ENCODE data around the gene SOHLH2. TPM values are rescaled to one million over a fixed set of nuclear protein-coding genes. Genes with fewer than 3 reads are reported as not detected.

The SOHLH2 gene
- total RNA-seq, 1 donor from 2014 or later: not detected

DNA sequence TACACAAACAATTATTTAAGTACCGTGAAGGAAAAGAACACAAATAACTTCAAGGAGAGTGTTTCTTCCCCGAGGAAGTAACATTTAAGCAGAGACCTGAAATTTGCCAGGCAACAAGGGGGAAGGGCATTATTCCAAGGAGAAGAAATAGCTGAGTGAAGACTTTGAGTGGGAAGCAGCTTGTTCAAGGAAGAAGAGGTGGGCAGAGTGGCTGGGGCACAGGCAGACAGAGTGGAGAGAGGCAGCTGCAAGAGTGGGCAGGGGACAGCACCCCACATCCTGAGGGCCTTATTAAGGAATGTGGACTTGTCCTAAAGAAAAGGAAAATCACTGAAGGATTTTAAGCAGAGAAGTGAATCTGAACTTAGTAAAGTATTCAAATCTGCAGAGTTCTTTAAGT lies 78.5 kb downstream of the SOHLH2 start:
- DNase-seq (ENCODE audit: low spot score): no peak
- peaks cover 4% of the 10 kb centered on the region for H3K4me1 Mint-ChIP-seq (ENCODE audit: unreplicated experiment)
- H3K36me3 Mint-ChIP-seq (ENCODE audit: low read depth, unreplicated experiment): no peaks in the 10 kb centered on the region
- H3K4me3 Mint-ChIP-seq (ENCODE audit: unreplicated experiment): no peak overlapping the region
- H3K9me3 Mint-ChIP-seq (ENCODE audit: unreplicated experiment): no peaks in the 10 kb centered on the region
- no peaks in the 10 kb centered on the region for H3K27me3 Mint-ChIP-seq (ENCODE audit: unreplicated experiment)
- TF ChIP-seq, protein P1, sequence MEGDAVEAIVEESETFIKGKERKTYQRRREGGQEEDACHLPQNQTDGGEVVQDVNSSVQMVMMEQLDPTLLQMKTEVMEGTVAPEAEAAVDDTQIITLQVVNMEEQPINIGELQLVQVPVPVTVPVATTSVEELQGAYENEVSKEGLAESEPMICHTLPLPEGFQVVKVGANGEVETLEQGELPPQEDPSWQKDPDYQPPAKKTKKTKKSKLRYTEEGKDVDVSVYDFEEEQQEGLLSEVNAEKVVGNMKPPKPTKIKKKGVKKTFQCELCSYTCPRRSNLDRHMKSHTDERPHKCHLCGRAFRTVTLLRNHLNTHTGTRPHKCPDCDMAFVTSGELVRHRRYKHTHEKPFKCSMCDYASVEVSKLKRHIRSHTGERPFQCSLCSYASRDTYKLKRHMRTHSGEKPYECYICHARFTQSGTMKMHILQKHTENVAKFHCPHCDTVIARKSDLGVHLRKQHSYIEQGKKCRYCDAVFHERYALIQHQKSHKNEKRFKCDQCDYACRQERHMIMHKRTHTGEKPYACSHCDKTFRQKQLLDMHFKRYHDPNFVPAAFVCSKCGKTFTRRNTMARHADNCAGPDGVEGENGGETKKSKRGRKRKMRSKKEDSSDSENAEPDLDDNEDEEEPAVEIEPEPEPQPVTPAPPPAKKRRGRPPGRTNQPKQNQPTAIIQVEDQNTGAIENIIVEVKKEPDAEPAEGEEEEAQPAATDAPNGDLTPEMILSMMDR (IDR thresholded peaks at IDR 0.05; ENCODE audit: unreplicated experiment): no peak
- H3K27ac Mint-ChIP-seq (ENCODE audit: unreplicated experiment): no peak overlapping the region

DNA sequence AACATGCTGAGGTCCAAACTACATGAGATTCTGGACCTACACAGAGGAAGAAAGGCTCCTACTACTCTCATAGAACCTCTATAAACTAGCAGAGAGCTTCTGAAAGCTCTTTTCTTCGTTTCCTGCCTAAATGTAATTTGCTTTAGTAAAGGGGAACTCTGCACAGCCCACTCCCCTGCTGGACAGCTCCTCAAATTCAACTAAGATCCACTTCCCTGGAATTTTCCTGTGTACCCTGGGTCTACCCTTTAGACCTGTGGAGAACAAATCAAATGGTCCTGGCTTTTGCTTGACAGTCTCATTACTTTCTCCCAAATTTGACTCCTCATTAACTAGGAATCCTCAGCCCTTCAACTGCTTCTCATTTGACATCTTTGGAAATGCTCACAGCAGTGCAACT lies 79.7 kb downstream of the SOHLH2 start:
- Mint-ChIP-seq H3K27me3 (ENCODE audit: unreplicated experiment) (peaks cover 5% of the 10 kb centered on the region), H3K4me3 (ENCODE audit: unreplicated experiment) (no peak overlapping the region), H3K27ac (ENCODE audit: unreplicated experiment) (no peak overlapping the region), H3K4me1 (ENCODE audit: unreplicated experiment) (peaks cover 4% of the 10 kb centered on the region), H3K36me3 (ENCODE audit: low read depth, unreplicated experiment) (no peaks in the 10 kb centered on the region), H3K9me3 (ENCODE audit: unreplicated experiment) (no peaks in the 10 kb centered on the region)
- TF ChIP-seq, protein P1 (IDR thresholded peaks at IDR 0.05; ENCODE audit: unreplicated experiment): no peak
- no peak for DNase-seq (ENCODE audit: low spot score)

DNA sequence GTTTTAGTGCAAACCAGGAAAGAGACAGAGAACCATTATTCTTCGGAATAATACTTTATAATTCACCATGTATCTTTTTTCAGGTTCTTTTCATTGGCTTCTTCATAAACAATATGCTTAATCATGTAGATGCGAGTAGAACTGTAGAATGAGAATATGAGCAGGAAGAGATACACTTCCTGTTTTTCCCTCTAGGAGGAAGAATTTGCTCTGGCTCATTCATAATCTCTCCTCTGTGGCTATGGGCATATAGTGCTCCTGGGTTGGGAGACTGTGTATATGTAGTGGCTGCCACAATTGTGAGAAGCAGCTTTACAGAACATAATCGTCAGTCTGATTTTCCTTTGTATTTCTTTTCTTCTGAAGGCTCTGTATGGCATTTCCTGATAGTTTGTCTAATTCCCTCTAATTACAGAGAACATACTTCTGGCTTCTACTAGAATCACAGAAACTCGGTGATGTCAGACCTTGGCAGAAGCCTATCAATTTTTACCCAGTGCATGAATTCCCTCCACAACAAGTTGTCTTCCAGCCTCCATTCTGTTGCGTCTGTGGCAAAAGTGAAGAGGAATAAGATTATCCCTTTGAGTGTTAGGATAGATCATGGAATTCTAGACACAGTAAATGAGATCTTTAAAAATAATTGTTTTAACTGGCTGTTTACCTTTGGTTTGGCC lies 80.3 kb downstream of the SOHLH2 start:
- Mint-ChIP-seq H3K36me3 (ENCODE audit: low read depth, unreplicated experiment) (no peaks in the 10 kb centered on the region), H3K9me3 (ENCODE audit: unreplicated experiment) (no peaks in the 10 kb centered on the region), H3K4me3 (ENCODE audit: unreplicated experiment) (no peak overlapping the region), H3K27ac (ENCODE audit: unreplicated experiment) (no peak overlapping the region), H3K4me1 (ENCODE audit: unreplicated experiment) (peaks cover 4% of the 10 kb centered on the region), H3K27me3 (ENCODE audit: unreplicated experiment) (peaks cover 5% of the 10 kb centered on the region)
- no peak for DNase-seq (ENCODE audit: low spot score)
- TF ChIP-seq, protein P1 (IDR thresholded peaks at IDR 0.05; ENCODE audit: unreplicated experiment): no peak

DNA sequence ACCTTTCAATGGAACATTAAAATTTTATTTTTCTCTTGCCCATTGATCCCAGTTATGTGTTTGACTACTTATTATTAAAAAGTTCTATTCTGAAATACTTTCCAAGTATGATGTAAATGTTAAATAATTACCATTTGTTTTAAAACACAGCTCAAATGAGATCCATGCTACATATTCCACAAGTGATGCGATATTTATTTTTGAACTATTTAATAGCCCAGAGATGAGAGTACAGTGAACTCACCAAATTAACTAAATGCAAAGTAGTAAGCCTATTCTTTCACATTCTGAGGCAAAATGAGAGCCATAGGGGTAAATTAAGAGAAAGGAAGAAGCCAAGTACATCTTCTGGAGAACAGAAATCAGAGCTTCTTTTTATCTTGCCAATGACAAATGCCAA lies 82.0 kb downstream of the SOHLH2 start:
- Mint-ChIP-seq H3K27me3 (ENCODE audit: unreplicated experiment) (peaks cover 5% of the 10 kb centered on the region), H3K4me3 (ENCODE audit: unreplicated experiment) (no peak overlapping the region)

DNA sequence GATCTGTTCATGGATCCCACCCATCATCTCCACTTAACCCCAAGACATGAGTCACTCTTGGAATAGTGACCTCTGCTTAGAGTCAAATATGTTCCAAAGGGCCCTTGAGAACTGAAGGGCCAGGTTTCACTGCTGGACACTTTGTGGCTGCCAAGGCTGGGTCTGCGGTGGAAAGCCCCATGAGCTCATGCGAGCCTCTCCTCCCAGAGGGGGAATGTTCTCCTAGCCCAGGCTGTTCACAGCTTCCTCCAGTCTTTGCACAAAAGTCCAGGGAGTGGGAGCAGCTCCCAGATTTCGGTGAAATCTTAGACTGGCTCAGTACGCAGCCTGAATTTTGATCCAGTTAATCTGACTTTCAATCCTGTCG lies 82.4 kb downstream of the SOHLH2 start:
- TF ChIP-seq, protein P1 (IDR thresholded peaks at IDR 0.05; ENCODE audit: unreplicated experiment): no peak
- H3K9me3 Mint-ChIP-seq (ENCODE audit: unreplicated experiment): no peaks in the 10 kb centered on the region
- no peak overlapping the region for H3K27ac Mint-ChIP-seq (ENCODE audit: unreplicated experiment)
- no peak for DNase-seq (ENCODE audit: low spot score)
- H3K36me3 Mint-ChIP-seq (ENCODE audit: low read depth, unreplicated experiment): no peaks in the 10 kb centered on the region
- peaks cover 4% of the 10 kb centered on the region for H3K4me1 Mint-ChIP-seq (ENCODE audit: unreplicated experiment)
- H3K4me3 Mint-ChIP-seq (ENCODE audit: unreplicated experiment): no peak overlapping the region
- peaks cover 5% of the 10 kb centered on the region for H3K27me3 Mint-ChIP-seq (ENCODE audit: unreplicated experiment)

More for the DNA sequence above, 82.0 kb downstream of the SOHLH2 start:
- TF ChIP-seq, protein P1 (IDR thresholded peaks at IDR 0.05; ENCODE audit: unreplicated experiment): no peak
- Mint-ChIP-seq H3K9me3 (ENCODE audit: unreplicated experiment) (no peaks in the 10 kb centered on the region), H3K36me3 (ENCODE audit: low read depth, unreplicated experiment) (no peaks in the 10 kb centered on the region), H3K4me1 (ENCODE audit: unreplicated experiment) (peaks cover 4% of the 10 kb centered on the region), H3K27ac (ENCODE audit: unreplicated experiment) (no peak overlapping the region)
- no peak for DNase-seq (ENCODE audit: low spot score)

Measured in endothelial cell (in vitro differentiated cells).